Islet precursor cell (in vitro differentiated cells): ENCODE data around the gene PRKCB.

ENCODE experiments used
- DNase-seq: peaks from one replicate; pipeline ENCODE4 v3.0.0-alpha.2; 2018

Gene PRKCB

DNA sequence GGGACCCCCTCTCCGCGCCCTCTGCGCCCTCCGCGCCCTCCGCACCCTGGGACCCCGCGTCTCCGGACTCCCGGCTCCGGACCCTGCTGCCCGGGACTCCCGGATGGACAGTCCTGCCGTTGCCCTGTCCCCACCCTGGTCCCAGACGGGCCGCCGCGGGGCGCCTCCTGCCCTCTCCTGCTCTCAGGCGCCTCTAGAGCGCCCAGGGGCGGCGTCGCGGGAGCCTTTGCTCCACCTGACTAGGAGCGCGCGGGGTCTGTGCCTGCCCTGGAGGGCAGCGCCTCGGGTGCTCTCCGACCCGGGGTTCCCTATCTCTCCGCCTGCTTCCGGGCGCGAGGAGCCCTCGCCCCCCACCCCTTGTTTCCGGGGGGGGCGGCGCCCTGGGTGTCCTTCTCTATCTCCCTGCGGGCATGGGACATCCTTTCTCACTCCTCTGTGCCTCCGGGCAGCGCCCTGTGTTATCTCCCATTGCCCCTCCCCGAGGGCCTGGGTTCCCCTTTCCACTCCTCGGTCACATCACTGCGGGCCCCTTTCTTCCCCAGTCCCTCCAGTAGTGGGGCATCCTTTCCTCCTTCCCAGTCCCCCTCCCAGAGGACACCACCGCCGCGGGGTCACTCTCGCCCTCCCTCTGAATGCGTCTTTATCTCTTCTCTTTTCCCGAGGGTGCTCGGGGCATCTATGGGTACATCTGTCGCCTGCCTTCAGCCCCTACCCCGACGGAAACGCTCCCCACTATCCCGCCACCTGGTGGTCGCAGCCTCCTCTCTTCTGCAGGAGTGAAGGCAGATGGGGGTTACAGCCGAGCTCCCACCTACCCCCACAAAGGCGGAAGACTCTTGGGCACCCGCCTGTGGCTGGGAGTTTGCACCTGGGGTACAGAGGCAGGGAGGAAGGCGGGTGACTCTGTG lies 875 bp downstream of the PRKCB start:
- no peak for DNase-seq

DNA sequence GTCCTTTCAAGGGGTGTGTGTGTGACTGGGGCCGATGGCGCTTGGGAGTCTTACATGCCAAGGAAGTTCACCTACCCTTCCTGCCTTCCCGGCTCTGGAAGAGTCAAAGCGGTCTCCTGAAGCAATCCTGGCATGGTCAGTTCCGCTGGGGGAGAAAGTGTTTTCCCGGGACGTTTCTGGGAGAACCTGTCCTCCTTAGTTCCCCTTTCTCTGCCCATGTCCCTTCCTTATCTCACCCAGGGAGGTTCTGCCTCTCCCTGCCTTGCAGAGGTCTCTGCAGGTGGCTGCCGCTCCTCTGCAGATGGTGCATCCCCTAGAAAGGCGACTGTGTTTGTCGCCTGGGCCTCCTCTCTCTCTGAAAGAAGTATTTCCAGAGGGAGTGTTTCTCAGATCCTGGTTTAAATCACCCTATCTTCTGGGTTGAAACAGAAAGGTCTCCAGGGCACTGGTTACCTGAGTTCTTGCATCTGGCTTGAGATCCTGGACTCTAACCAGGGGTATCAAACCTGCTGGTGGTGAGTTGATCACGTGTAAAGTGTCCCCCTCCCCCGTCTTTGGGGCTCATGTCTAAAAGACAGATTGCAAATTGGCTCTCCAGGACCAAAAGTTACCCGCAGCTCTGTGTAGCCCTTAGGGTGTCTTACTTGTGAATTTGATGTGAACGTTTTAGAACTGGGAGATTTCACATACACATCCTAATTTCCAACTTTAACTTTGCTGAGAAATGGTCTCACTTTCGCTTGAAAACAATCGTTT lies 1.9 kb downstream of the PRKCB start:
- DNase-seq = no peak

GRCh38 chr16:23838485-23839142 lies 2.8 kb downstream of the PRKCB start:
- DNase-seq = no peak

GRCh38 chr16:23840310-23840709 lies 4.5 kb downstream of the PRKCB start:
- DNase-seq = no peak

DNA sequence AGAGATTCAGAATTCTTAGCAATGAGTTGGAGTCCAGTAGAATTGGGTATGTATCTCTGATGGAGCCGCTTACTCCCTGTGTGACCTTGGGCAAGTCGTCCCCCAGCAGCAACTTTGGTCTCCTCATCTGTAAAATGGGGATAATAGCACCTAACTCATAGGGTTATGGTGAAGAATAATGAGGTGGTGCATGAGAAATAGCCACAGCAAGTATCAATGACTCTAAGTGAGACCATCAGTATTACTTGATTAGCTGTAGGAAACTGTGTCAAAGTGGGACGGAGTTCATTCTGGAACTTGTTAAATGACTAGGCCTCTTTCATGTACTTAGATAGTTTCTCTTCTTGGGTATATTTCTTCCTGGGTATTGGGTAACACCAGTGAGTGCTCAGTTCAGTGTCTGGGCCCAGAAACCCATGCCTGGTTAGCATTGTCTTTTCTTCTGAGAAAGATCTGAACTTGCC lies 6.4 kb downstream of the PRKCB start:
- no peak for DNase-seq

- DNase-seq = no peak
Observed at GRCh38 chr16:23843143-23843542, 7.4 kb downstream of the PRKCB start.

- no peak for DNase-seq
Observed at GRCh38 chr16:23847251-23847650, 11.5 kb downstream of the PRKCB start.

GRCh38 chr16:23847948-23848347 lies 12.2 kb downstream of the PRKCB start:
- no peak for DNase-seq

- no peak for DNase-seq
Observed at GRCh38 chr16:23848958-23849357, 13.2 kb downstream of the PRKCB start.

GRCh38 chr16:23852794-23853562 lies 17.2 kb downstream of the PRKCB start:
- no peak for DNase-seq

GRCh38 chr16:23855010-23855409 lies 19.2 kb downstream of the PRKCB start:
- DNase-seq = no peak

GRCh38 chr16:23856251-23856709 lies 20.5 kb downstream of the PRKCB start:
- DNase-seq = no peak

DNA sequence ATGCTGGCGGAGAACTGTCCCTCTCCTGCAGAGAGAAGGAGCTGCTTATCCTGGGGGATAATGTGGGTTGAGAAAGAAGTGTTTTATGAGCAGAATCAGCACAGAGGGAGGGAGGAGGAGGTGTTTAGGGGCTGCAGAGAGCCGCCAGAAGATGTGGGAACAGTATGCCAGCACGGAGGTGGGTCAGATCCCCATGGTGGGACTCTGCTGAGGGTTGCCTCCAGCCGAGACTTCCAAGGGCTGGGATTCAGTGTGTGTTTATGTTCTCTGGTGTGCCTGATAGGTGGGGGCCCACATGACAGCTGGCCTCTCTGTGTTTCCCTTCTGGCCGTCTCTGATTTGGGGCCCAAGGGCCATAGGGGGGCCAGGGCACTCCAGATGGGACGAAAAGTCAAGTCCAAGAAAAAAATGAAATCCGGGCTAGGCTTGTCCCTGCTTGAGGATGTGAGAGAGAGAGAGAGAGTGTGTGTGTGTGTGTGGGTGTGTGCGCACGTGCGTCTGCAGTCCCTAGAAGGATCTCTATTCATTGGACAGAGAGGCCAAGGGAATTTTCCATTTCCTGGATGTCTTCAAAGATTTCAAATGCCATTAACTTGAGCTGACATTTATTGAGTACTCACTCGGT lies 21.6 kb downstream of the PRKCB start:
- DNase-seq = no peak

- DNase-seq = no peak
Observed at GRCh38 chr16:23857881-23858269, 22.1 kb downstream of the PRKCB start.

GRCh38 chr16:23858542-23858941 lies 22.8 kb downstream of the PRKCB start:
- no peak for DNase-seq

- no peak for DNase-seq
Observed at GRCh38 chr16:23859713-23860269, 24.0 kb downstream of the PRKCB start.

DNA sequence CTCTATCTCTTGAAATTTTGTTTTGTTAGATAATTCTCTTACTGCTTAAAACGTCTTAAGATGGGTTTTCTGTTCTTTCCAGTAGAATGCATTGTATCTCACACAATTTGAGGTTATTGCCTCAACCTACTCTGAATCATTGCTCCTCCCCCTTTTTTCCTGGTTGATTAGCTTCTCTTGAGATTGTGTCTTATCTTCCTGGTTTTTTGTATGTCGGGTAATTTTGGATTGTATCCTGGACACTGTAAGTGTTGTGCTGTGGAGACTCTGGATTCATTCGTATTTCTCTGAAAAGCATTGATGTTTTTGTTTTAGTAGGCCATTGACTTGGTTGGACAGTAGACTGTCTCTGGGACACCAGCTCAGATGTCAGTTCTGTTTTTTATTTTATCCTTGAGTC lies 26.1 kb downstream of the PRKCB start:
- DNase-seq = no peak

- DNase-seq = no peak
Observed at GRCh38 chr16:23862556-23862955, 26.8 kb downstream of the PRKCB start.

DNA sequence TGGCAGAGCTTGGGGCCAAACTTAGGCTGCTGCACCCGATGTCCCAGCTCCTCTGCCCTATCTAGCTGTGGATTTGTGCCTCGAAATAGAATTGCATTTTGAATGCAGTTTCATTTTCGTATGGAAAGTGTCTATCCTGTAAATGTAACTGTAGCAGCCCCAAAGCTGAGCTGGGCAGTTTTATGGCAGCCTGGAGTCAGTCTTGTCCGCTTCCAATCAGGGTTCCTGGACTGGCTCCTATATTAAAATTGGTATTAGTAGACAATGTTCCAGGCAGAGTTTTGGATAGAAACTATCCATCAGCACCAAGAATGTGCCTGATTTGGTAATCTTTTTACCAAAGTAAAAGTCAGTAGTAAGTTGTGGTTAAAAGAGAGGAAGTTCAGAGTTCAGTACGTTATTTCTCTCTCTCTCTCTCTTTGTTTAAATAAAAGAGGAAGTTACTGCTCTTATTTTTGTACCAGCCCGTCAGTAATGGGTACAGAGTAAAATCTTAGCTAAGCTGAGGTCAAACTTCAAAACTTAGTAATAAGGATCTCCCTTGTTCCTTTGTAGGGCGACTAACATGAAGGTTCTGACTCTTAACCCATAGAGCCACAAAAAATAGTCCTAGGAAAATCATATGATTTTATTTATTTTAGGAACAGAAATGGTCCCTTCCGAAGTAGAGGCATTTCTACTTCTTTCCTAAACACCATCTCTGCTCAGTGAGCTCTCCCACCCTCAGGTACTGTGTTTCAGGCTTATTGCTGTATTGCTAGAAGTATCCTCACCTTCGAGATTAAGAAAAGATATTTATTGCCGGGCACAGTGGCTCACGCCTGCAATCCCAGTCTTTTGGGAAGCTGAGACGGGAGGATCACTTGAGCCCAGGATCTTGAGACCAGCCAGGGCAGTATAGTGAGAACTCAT lies 28.0 kb downstream of the PRKCB start:
- DNase-seq = no peak

- DNase-seq = no peak
Observed at GRCh38 chr16:23865853-23866252, 30.1 kb downstream of the PRKCB start.

DNA sequence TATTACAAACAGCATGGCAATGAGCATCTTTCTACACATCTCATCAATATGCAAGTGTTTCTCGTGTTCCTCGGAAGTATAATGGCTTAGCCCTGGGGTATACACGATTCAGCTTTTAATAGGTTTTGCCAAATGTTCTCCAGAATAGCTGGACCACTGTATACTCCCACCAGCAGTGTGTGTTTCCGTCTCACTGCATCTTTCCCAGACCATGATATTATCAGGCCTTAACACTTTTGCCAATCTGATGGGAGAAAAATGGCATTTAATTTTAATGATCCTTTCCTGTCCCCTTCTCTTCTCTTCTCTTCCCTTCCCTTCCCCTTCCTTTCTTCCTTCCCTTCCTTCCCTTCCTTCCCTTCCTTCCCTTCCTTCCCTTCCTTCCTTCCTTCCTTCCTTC lies 30.8 kb downstream of the PRKCB start:
- DNase-seq = no peak
